Jurkat, Clone E6-1 (cell line): ENCODE results near the gene TFDP1.

Experiments used
- DNase-seq: peaks from one replicate; pipeline ENCODE4 v3.0.0-alpha.2; 2011; ENCODE audit warnings: low read depth, low spot score
- H3K4me3 ChIP-seq: 2 replicates; pipeline ENCODE4 v1.5.1; 2011; ENCODE audit warnings: mild to moderate bottlenecking, low read length, control low read depth, moderate library complexity

The TFDP1 gene

DNA sequence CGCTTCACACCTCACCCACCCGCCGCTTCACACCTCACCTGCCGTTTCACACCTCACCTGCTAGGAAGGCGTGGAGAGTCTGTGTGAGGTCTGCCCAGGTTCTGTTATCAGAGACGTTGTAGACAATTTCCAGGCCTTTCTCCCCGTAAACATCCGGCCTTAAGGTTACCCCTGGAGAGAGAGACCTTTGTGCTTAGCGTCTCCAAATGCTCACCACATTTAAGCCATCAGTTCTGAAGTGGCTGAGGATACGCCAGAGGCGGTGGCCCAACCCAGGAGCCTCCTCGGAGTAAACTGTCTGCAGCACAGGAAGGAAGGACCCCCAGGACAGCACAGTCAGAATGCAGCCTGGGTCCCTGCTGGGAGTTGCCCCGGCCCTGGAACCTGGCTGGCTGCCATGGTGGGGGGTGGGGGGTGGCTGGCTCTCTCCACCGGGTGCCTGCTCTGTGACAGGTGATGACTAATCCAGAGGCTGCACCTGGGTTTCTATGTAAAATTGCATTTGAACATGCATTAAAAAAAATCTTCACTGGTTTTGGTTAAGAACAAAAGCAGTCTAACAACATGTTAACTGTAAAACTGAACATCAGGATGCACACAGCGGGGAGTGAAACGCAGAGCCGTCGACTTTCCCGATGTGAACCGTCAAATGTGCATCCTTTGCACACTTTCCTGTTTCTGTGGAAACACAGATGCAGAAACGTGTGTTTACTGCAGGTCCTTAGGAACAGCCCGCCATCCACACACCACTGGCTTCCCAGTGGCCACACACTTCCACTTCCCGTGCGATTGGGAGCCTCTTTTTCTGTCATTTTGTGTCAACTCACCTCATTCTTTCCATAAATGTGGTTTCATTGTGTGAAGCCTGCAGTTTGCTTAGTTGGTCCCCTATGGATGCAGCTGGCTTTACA lies 69.0 kb downstream of the TFDP1 start:
- DNase-seq, result no peak
- H3K4me3 ChIP-seq, result no peak overlapping the region

DNA sequence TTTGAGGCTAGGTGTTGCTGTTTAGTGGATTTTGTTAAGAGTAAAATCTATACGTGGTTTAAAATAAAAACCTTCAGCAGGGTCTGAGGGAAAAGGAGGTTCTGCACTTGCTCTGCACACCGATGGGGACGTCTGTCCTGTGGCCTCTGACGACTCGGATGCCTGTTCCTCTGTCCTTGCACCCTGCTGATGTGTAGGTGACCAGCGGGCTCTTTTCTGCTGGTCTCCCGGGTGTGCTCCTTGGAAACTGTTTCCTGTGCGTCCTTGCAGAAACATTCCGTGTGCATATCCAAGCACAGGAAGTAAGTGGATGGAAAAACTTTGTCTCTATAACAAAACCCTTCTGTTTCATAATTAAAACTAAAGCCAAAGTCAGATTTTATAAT lies 69.6 kb downstream of the TFDP1 start:
- no peak for DNase-seq
- no peak overlapping the region for H3K4me3 ChIP-seq

DNA sequence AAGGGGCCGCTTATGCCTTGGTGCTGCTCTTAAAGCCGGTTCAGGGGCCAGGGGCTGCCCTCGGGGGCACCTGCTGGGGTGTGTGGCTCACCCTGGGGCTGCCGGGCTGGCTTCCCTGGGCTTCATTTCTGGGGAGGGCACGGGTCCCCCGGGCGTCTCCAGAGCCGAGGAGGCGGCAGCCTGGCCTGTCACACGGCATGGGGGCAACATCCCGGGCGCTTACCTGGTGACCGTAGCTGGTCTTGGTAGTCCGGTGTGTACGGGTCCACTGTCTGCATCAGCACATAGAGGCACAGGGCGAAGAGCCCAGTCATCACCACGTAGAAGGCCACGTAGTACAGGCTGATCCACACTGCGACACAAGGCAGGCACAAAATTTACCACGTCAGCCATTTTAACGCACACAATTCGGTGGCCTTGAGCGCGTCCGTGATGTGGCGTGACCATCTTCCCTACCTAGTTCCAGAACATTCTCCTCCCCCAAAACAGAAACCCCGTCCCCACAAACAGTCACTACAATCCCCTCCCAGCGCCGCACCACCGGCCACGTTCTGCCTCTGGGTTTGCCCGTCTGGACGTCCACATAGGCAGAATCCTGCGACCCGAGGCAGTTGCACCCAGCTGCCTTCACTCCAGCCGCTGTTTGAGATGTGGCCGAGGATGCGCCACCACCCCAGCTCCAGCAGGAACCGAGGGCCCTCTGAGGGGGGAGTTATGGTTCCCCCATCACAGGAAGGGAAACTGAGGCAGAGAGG lies 70.2 kb downstream of the TFDP1 start:
- H3K4me3 ChIP-seq, result no peak overlapping the region
- no peak for DNase-seq

DNA sequence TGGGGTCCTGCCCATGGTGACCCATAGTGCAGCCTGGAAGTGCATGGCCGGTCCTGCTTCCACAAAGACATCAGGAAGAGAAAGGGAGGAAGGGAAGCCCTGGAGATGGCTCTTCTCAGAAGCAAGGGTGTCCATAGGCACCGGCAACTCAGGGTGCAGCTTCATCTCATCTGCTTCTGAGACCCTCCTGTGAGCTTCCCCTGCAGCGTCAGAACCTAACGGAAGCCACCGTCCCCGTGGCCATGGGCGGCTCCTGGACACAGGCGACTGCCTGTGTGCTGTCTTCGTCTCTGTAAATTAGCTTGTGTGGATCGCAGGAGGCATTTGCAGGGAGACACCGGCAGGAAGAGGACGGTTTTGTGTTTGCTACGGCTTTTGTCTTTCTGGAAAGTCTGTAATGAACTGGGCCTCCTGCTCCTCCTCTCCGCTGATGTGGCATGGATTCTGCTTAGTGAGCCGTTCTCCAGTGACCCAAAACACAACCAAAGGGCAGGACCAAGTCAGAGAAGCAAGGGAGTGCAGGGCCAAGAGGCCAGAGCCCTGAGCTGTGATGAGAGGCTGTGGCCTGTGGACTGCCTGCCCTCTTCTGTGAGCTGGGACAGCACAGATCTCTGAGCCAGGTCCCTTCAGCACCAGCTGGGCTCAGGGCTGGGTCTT lies 70.9 kb downstream of the TFDP1 start:
- no peak overlapping the region for H3K4me3 ChIP-seq
- DNase-seq, result no peak

DNA sequence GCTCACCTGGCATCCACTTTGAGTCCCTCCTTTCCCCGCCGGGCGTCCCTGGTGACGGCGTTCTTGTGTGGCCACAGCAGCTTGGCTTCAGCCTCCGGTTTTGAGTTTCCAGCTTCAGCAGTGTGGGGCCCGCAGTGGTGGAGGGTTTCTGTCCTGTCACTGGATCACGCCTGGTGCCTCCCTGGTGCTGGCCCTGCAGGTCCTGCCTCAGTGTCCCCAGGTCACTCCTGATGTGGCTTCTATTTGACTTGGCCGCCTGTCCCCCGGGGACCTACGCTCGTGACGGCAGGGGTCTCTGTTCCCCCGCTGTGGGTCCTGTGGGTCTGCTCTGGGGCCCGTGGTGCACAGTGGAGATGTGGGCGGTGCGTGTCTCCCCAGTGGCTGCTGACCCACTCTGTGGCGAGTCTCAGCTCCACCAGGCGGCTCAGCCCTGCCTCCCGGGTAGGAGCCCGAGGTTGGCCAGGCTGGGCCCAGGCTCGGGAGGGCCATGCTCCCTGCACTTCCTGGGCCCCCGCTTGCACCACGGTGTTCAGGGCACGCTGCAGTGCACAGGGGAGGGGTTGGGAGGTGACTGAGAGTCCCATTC lies 71.5 kb downstream of the TFDP1 start:
- DNase-seq, result no peak
- no peak overlapping the region for H3K4me3 ChIP-seq

DNA sequence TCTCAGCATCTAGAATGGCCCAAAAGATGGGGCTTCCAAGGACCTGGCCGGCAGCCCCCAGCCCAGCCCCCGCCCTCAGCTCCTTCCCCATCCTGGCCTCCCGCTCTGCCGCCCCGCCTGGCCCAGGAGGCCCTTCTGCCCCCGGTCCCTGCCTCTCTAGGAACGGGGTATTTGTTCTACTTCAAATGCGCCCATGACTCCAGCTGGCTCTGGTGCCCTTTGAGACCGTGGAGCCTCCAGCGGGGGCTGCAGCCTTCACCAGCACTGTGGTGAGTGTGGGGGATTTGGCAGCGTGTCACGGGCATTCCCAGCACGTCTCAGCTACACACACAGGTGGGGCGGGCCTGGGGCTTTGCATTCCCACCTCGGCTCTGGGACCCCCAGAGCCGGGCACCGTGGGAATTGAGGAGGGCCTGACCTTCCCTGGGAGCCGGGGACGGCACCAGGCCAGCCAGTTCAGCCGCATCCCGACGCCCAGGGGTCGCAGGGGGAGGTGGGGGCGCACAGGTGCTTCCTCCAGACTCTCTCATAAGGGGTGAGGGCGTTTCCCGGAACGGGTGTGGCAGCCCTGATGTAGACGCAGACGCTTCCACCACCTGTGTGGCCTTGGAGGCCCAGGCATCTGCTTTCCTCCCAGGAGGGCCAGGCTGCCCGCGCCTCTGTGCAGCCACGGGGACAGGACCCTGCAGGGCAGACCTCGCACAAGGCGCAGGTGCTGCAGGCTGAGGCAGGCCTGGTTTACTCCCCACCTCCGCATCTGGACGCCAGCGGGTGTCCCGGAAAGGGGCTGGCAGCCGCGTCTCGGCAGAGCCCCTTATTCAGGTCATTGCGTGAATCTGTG lies 72.5 kb downstream of the TFDP1 start:
- no peak for DNase-seq
- no peak overlapping the region for H3K4me3 ChIP-seq

DNA sequence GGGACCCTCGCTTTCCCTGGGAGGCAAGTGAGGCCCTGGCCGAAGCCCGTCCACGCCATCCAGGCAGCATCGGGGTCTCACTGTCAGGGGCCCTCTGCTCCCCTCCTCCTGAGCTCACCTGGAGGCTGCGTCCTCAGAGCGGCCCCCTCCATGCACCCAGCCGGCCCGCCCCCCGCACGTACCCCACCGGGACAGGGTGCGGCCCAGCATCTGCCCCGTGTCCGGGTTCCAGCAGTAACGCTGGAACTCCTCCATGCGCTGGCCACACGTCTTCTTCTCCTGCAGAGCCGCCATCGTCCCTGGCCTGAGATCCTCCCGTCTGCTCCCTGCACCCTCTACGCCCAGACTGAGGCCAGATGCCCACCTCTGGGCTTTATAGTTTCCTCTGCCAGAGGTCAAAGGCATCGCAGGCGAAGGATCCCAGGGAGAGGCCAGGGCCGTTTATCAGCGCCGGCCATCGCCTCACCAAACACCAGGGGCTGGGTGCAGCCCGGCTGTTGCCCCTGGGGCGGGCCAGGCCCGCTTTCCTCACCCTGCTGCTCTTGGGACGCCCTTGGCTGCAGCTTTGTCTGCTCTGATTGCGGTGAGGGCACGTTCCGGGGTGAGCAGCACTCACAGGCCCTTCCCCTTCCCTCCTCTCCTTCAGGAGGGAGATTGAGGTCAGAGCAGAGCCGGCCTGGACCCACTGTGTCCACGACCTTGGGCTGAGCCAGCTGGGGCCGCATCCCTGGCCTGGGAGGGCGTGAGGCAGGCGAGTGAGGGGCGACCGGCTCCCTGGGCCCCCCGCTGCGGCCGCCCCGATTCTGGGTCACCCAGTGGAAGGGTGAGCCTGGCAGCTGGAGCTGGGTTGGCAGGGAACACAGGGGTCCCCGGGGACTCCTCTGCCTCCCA lies 73.5 kb downstream of the TFDP1 start, which contains the start of gene ATP4B:
ATP4B (minus strand) TSS at position 348 of the 891 bp plus-strand sequence; CDS start at position 294, 54 bp downstream.
- no peak for DNase-seq
- no peak within 1 kb of the TSS for H3K4me3 ChIP-seq

DNA sequence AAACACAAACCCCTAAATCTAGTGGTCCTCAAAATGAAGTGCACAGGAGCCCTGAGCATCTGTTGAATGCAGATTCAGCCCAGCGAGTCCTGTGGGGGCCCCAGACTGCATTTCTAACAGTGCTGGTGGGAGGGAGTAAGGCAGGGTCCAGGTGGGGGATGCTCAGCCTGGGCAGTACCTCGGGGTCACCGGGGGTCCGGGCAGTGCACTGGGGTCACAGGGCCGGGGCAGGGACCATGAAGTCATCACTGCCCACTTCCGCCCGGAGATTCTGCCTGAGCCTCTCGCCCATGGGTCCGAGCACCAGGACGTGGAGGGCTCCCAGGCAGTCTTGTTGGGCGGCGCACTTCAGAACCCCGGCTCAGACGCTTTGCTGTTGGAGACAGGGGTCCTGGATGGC lies 74.3 kb downstream of the TFDP1 start:
- DNase-seq, result no peak
- no peak overlapping the region for H3K4me3 ChIP-seq

DNA sequence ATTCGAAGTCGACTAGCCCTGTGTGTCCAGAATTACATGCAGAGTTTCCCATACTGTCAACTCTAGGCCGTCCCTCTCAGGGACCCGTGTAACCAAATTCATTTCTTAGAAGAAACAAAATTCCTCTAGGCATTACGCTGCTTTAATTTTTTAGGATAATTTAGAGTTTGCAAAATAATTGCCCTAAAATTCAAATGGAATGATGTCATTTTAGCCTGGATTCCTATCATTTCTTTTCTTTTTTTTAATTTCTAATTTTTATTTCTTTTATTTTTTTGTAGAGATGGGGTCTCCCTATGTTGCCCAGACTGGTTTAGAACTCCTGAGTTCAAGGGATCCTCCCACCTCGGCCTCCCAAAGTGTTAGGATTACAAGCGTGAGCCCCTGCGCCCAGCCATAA lies 74.8 kb downstream of the TFDP1 start:
- DNase-seq, result no peak

DNA sequence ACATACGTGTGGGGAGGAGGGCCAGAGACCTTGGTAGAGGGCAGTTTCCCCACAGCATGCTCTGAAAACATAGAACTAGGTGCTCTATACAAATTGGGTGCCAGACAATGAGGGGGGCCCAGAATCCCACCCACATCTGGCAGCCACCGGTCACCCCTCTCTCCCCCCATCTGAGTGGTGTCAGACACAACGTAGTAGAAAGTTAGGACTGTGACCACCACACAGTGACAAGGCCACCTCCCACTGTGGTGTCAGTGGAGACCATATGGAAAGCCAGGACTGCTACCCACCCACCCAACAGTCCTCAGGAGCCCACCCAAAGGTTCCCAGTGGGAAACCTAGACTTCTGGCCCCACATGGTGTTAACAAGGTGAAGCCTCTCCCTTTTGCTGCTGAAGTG lies 75.5 kb downstream of the TFDP1 start:
- H3K4me3 ChIP-seq, result no peak overlapping the region
- no peak for DNase-seq

More for the DNA sequence above, 74.8 kb downstream of the TFDP1 start:
- no peak overlapping the region for H3K4me3 ChIP-seq

DNA sequence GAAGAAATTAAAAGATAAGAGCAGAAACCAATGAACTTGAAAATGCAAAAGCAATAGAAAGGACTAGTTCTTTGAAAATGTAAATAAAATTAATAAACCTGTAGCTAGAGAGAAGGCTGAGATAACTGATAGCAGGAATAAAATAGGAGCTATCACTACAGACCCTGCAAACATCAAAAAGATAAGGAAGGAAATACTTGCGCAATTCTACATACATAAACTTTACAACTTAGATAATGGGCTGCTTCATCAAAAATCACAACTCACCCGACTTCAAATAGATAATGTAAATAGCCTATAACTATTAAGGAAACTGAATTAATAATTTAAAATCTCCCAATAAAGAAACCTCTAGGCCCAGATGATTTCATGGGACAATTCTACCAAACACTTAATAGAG lies 77.0 kb downstream of the TFDP1 start:
- DNase-seq, result no peak
- no peak overlapping the region for H3K4me3 ChIP-seq

DNA sequence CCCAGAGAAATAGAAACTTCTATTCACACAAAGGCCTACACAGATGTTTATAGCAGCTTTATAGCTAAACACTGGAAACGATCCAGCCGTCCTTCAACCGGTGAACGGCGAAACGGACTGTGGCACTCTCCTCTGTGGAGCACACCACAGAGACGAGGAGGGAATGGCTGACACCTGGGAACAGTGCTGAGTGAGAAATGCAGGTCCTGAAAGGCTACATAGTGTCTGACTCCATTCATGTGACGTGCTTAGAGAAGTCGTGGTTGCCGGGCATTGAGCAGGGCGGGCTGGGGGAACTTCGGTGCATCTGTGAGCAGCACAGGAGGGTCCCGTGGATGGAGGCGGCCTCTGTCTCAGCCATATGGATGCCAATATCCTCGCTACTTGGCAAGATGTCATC lies 79.4 kb downstream of the TFDP1 start:
- no peak for DNase-seq
- H3K4me3 ChIP-seq, result no peak overlapping the region

DNA sequence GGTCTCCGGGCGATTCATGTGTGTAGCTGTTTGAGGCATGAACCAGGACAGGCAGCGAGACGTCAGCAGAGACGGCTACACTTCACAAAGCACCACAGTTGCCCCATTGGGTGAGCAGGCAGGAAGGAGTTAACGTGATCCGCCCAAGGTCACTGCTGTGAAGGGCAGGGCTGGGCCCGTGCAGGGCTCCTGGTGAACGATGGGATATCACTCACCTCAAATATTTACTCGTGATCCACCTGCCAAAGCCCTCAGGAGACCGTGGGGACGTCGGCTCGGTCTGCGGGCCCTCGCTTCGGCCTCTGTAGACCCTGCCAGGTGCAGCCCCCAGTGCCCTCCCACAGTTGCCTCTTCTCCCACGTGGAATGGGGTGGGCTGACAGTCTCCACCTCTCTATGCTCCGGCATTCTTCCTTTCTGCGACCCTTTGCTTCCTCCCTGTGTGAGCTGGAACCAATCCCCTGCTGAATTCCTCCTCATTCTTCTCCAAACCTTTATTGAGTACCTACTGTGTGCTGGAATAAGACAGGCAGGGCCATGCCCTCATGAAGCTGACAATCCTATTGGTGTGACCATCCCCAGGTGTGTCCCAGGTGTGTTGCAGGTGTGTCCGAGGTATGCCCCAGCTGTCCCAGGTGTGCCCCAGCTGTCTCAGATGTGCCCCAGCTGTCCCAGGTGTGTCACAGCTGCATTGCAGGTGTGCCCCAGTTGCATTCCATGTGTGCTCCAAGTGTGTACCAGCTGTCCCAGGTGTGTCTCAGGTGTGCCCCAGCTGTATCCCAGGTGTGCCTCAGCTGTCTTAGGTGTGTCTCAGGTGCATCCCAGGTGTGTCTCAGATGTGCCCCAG lies 80.4 kb downstream of the TFDP1 start:
- no peak for DNase-seq

DNA sequence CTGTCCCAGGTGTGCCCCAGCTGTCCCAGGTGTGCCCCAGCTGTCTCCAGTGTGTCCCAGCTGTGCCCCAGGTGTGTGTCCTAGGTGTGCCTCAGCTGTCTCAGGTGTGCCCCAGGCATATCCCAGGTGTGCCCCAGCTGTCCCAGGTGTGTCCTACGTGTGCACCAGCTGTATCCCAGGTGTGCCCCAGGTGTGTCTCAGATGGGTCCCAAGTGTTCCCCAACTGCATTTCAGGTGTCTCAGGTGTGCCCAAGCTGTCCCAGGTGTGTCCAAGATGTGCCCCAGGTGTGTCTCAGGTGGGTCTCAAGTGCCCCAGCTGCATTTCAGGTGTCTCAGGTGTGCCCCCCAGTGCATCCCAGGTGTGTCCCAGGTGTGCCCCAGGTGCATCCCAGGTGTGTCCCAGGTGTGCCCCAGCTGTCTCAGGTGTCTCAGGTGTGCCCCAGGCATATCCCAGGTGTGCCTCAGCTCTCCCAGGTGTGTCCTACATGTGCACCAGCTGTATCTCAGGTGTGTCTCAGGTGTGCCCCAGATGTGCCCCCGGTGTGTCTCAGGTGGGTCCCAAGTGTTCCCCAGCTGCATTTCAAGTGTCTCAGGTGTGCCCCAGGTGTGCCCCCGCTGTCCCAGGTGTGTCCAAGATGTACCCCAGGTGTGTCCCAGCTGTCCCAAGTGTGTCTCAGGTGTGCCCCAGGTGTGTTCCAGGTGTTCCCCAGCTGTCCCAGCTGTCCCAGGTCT lies 81.2 kb downstream of the TFDP1 start:
- H3K4me3 ChIP-seq, result no peak overlapping the region
- no peak for DNase-seq

More for the DNA sequence above, 80.4 kb downstream of the TFDP1 start:
- no peak overlapping the region for H3K4me3 ChIP-seq

DNA sequence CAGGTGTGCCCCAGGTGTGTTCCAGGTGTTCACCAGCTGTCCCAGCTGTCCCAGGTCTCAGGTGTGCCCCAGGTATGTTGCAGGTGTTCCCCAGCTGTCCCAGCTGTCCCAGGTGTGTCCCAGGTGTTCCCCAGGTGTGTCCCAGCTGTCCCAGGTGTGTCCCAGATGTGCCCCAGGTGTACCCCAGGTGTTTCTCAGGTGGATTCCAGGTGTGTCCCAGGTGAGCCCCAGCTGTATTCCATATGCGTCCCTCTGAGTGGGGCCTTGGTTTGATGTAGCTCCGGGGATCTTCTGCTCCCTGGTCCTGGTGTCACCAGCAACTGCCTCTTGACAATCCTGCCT lies 81.7 kb downstream of the TFDP1 start:
- H3K4me3 ChIP-seq, result no peak overlapping the region
- no peak for DNase-seq

DNA sequence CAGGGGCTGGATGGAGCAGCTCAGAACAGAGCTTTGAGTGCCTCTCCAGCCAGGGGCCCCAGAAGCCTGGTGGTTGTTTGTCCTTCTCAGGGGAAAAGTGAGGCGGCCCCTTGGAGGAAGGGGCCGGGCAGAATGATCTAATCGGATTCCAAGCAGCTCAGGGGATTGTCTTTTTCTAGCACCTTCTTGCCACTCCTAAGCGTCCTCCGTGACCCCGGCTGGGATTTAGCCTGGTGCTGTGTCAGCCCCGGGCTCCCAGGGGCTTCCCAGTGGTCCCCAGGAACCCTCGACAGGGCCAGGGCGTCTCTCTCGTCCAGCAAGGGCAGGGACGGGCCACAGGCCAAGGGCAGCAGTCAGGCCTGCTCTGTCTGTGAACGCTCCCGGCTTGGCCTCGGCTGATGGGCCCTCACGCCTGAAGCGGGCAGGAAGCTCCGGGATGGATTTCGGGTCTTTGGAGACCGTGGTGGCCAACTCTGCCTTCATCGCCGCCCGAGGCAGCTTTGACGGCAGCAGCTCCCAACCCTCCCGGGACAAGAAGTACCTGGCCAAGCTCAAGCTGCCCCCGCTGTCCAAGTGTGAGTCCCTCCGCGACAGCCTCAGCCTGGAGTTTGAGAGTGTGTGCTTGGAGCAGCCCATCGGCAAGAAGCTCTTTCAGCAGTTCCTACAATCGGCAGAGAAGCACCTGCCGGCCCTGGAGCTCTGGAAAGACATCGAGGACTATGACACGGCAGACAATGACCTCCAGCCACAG lies 82.6 kb downstream of the TFDP1 start, which contains the start of gene GRK1:
GRK1 (plus strand) TSS at position 269 of the 751 bp plus-strand sequence; CDS start at position 437, 168 bp downstream.
- DNase-seq, result no peak
- H3K4me3 ChIP-seq, result no peak within 1 kb of the TSS
